NT2/D1 (cell line): ENCODE data around the gene GALP.
"Not testable (repeated sequence)": the region's sequence is repeated elsewhere in the genome, so short reads cannot be mapped to it uniquely, and the experiment has no call there.

Source experiments
- DNase-seq: peaks from one replicate; pipeline ENCODE4 v3.0.0-alpha.2; 2011; ENCODE audit warnings: low read depth, low spot score
- H3K27me3 ChIP-seq: 2 replicates; pipeline ENCODE4 v1.6.0; 2011; ENCODE audit warnings: mild to moderate bottlenecking; ENCODE audit not compliant: insufficient read length, insufficient read depth
- H3K36me3 ChIP-seq: 2 replicates; pipeline ENCODE4 v1.6.1; 2011; ENCODE audit warnings: mild to moderate bottlenecking, low read length, mixed read lengths; ENCODE audit not compliant: insufficient read depth, insufficient read length
- H3K4me1 ChIP-seq: 2 replicates; pipeline ENCODE4 v1.5.1; 2011; ENCODE audit not compliant: insufficient read depth, insufficient read length
- H3K4me3 ChIP-seq: 2 replicates; pipeline ENCODE4 v1.5.1; 2011; ENCODE audit warnings: low read depth; ENCODE audit not compliant: insufficient read length
- H3K9ac ChIP-seq: 2 replicates; pipeline ENCODE4 v1.6.0; 2011; ENCODE audit warnings: low read depth; ENCODE audit not compliant: insufficient read length
- H3K9me3 ChIP-seq: 2 replicates; pipeline ENCODE4 v1.5.1; 2011; ENCODE audit warnings: mild to moderate bottlenecking, low read length; ENCODE audit not compliant: insufficient read depth
- SUZ12 ChIP-seq: IDR thresholded peaks from 2 replicates; pipeline ENCODE4 v1.6.1; 2011; ENCODE audit not compliant: insufficient read length, insufficient read depth; ENCODE audit errors: extremely low read depth
- YY1 ChIP-seq: IDR thresholded peaks from 2 replicates; pipeline ENCODE4 v1.6.1; 2011; ENCODE audit not compliant: insufficient read length, insufficient read depth
- ZNF274 ChIP-seq: IDR thresholded peaks from 2 replicates; pipeline ENCODE4 v1.6.1; 2011; ENCODE audit warnings: mild to moderate bottlenecking, low read depth, low read length

GALP gene

GRCh38 chr19:56193981-56194640 is 18.3 kb downstream of the GALP start:
- no peak for DNase-seq

DNA sequence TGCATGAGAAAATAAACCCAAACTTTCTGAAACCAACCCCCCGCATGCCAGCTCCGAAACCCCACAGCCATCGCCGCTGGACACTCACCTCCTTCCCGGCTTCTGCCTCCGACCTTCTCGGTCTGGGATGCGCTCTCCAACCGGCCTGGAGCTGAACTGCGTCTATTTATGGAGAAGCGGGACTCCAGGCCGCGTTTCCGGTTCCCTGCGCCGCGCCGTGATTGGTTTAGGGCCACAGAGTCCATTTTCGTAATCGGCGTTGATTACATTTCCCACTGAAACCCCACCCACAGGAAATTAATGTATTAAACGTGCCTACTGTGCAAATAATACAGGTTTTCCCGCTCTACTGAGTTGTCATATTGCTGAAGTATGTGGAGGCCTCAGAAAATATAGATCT is 21.8 kb downstream of the GALP start, which contains the start of gene ZSCAN5B:
Gene ZSCAN5B, minus strand, starts transcription at position 138 of the 400 bp plus-strand sequence. CDS start 4,731 bp downstream, outside the sequence.
- H3K4me1 ChIP-seq, H3K4me3 ChIP-seq, H3K36me3 ChIP-seq, H3K27me3 ChIP-seq, H3K9ac ChIP-seq, DNase-seq, H3K9me3 ChIP-seq: not testable (repeated sequence)

More at GRCh38 chr19:56193981-56194640, 18.3 kb downstream of the GALP start:
- Histone ChIP-seq H3K4me1 (no peaks in the 10 kb centered on the region), H3K4me3 (no peak overlapping the region), H3K9ac (no peak overlapping the region), H3K9me3 (no peaks in the 10 kb centered on the region), H3K27me3 (no peaks in the 10 kb centered on the region), H3K36me3 (no peaks in the 10 kb centered on the region)
- TF ChIP-seq YY1 (no peak), SUZ12 (no peak), ZNF274 (no peak)

DNA sequence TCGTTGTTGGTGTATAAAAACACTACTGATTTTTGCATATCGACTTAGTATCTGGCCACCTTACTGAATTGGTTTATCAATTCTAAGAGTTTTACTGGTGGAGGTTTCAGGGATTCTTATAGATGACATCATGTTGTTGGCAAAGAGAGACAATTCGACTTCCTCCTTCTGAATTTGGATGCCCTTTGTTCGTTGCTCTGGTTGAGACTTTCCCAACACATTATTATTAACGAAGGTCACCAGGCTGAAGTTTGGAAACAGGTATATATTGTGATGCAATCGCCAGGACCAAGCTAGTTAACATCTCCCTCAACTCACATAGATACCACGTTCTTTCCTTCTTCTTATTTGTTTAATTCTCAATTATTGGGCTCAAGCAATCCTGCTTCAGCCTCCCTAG is 23.9 kb downstream of the GALP start:
- no peak for TF ChIP-seq YY1
- TF ChIP-seq SUZ12: no peak
- TF ChIP-seq ZNF274: no peak
- Histone ChIP-seq H3K9ac (no peak overlapping the region), H3K4me1 (no peaks in the 10 kb centered on the region), H3K9me3 (no peaks in the 10 kb centered on the region), H3K36me3 (no peaks in the 10 kb centered on the region), H3K27me3 (no peaks in the 10 kb centered on the region), H3K4me3 (no peak overlapping the region)
- no peak for DNase-seq

DNA sequence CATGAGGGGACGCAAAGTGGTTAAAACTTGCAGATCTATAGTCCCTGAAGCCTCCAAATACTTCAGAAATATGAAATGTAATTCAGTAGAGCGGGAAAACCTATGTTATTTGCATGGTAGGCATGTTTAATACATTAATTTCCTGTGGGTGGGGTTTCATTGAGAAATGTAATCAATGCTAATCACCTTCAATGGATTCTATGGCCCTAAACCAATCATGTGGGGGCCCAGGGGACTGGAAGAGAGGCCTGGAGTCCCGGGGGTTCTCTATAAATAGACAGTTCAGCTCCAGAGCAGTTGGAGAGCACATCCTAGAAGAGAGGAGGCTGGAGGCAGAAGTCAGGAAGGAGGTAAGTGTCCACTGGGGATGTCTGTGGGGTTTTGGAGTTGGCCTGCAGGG is 26.2 kb downstream of the GALP start, which contains the start of gene ZSCAN5C:
Gene ZSCAN5C, plus strand, starts transcription at position 301 of the 400 bp plus-strand sequence. CDS start 3,641 bp downstream, outside the sequence.
- H3K9me3 ChIP-seq: no peaks in the 10 kb centered on the region
- no peaks in the 10 kb centered on the region for H3K36me3 ChIP-seq
- no peak for DNase-seq
- TF ChIP-seq SUZ12 (no peak), ZNF274 (no peak), YY1 (no peak)
- H3K4me1 ChIP-seq: no peaks in the 10 kb centered on the region
- no peak within 1 kb of the TSS for H3K9ac ChIP-seq
- no peak within 1 kb of the TSS for H3K4me3 ChIP-seq
- no peaks in the 10 kb centered on the region for H3K27me3 ChIP-seq

GRCh38 chr19:56207581-56207980 is 31.8 kb downstream of the GALP start:
- DNase-seq, H3K9ac ChIP-seq, H3K9me3 ChIP-seq, H3K4me3 ChIP-seq, H3K27me3 ChIP-seq, H3K36me3 ChIP-seq, H3K4me1 ChIP-seq: not testable (repeated sequence)

DNA sequence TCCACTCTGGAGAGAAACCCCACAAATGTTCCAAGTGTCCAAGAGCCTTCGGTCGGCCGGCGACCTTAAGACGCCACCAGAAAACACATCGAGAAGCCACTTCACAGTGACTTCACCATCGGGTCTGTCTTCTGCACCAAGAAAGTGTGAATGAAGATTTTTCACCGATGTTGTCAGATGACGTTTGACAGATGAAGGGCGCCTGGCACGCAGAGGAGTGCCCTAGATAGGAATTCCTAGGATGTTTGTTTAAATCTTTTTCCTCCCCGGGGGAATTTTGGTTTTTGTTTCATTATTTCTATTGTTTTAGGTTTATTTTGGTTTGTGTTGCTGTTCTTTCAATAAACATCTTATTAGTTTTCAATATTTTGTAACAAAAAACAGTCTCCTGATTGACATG is 33.3 kb downstream of the GALP start:
- Histone ChIP-seq H3K4me3 (no peak overlapping the region), H3K27me3 (no peaks in the 10 kb centered on the region), H3K9ac (no peak overlapping the region), H3K9me3 (no peaks in the 10 kb centered on the region), H3K36me3 (no peaks in the 10 kb centered on the region), H3K4me1 (no peaks in the 10 kb centered on the region)
- TF ChIP-seq YY1 (no peak), ZNF274 (no peak), SUZ12 (no peak)
- DNase-seq: no peak

- H3K9me3 ChIP-seq, H3K4me1 ChIP-seq, H3K27me3 ChIP-seq, H3K4me3 ChIP-seq, H3K9ac ChIP-seq, DNase-seq, H3K36me3 ChIP-seq: not testable (repeated sequence)
Observed at GRCh38 chr19:56210036-56210435, 34.2 kb downstream of the GALP start.

- H3K9ac ChIP-seq: no peak overlapping the region
- H3K4me1 ChIP-seq: no peaks in the 10 kb centered on the region
- DNase-seq: no peak
- H3K36me3 ChIP-seq: no peaks in the 10 kb centered on the region
- H3K27me3 ChIP-seq: no peaks in the 10 kb centered on the region
- H3K4me3 ChIP-seq: no peak overlapping the region
- no peaks in the 10 kb centered on the region for H3K9me3 ChIP-seq
- no peak for TF ChIP-seq ZNF274
- TF ChIP-seq YY1: no peak
- no peak for TF ChIP-seq SUZ12
Observed at GRCh38 chr19:56211718-56212117, 35.9 kb downstream of the GALP start.
